GM12878 (cell line): Measurements from ENCODE around the gene CANX. TPM values are rescaled to one million over a fixed set of nuclear protein-coding genes. Genes with fewer than 3 reads are reported as not detected.

Experiments used
- ASH2L ChIP-seq: fragments of 300-600, 200-600 bp; sonication (generic); IDR thresholded peaks from 2 replicates; pipeline ENCODE4 v1.6.1; 2017; ENCODE audit warnings: low read depth, mild to moderate bottlenecking, borderline replicate concordance
- ATF2 ChIP-seq: IDR thresholded peaks from 2 replicates; pipeline ENCODE4 v1.6.1; 2012; ENCODE audit warnings: low read length, inconsistent platforms
- BCL11A ChIP-seq: IDR thresholded peaks from 2 replicates; pipeline ENCODE4 v1.6.1; 2011; ENCODE audit warnings: low read depth, low read length
- BHLHE40 ChIP-seq, 2 experiments: fragments of 450-650 bp in 1 of 2; IDR thresholded peaks; 2 replicates each; pipeline ENCODE4 v1.6.1; 2011 to 2017; ENCODE audit warnings: low read depth in 2 of 2, borderline replicate concordance in 1 of 2, improper control_type of control experiment in 1 of 2, low read length in 1 of 2, mild to moderate bottlenecking in 1 of 2
- CBFB ChIP-seq: IDR thresholded peaks from 2 replicates; pipeline ENCODE4 v1.6.1; 2016; ENCODE audit warnings: antibody characterized with exemption, low read depth
- CHD4 ChIP-seq: fragments of 200-600 bp; sonication (generic); IDR thresholded peaks from 2 replicates; pipeline ENCODE4 v1.6.1; 2016; ENCODE audit warnings: mild to moderate bottlenecking
- EGR1 ChIP-seq, 2 experiments: IDR thresholded peaks; 1 replicate in 1 of 2; 2 replicates in 1 of 2; pipeline ENCODE4 v1.6.1; 2011 to 2012; ENCODE audit warnings: low read depth in 2 of 2, low read length in 2 of 2, borderline replicate concordance in 1 of 2, mild to moderate bottlenecking in 1 of 2, moderate library complexity in 1 of 2
- EP300 ChIP-seq, 2 experiments: fragments of 150-350 bp in 1 of 2; IDR thresholded peaks; 2 replicates each; pipeline ENCODE4 v1.6.1; 2011 to 2012; ENCODE audit warnings: low read depth in 2 of 2, low read length in 2 of 2, borderline replicate concordance in 1 of 2, improper control_type of control experiment in 1 of 2, inconsistent platforms in 1 of 2; ENCODE audit not compliant: control insufficient read depth in 1 of 2
- ETV6 ChIP-seq, 2 experiments: fragments of 450-650 bp in 1 of 2; IDR thresholded peaks in 1 of 2; conservative IDR thresholded peaks in 1 of 2; 2 replicates each; pipeline ENCODE4 v1.6.1; 2014; ENCODE audit warnings: antibody characterized with exemption in 1 of 2, borderline replicate concordance in 1 of 2, low read depth in 1 of 2, mild to moderate bottlenecking in 1 of 2, moderate library complexity in 1 of 2
- EZH2 ChIP-seq: IDR thresholded peaks from 2 replicates; pipeline ENCODE4 v1.6.1; 2012; ENCODE audit warnings: low read depth, mild to moderate bottlenecking, control low read depth, inconsistent platforms, low read length, borderline replicate concordance; ENCODE audit not compliant: control insufficient read depth
- FOS ChIP-seq: IDR thresholded peaks from 3 replicates; pipeline ENCODE4 v1.6.1; 2011; ENCODE audit warnings: borderline replicate concordance; ENCODE audit not compliant: insufficient read length; ENCODE audit errors: extremely low read depth
- FOXM1 ChIP-seq: IDR thresholded peaks from 2 replicates; pipeline ENCODE4 v1.6.1; 2012; ENCODE audit warnings: low read depth, mild to moderate bottlenecking, inconsistent platforms, low read length, moderate library complexity
- IKZF2 ChIP-seq, 2 experiments: fragments of 450-650 bp; IDR thresholded peaks; 2 replicates each; pipeline ENCODE4 v1.6.1; 2017; ENCODE audit warnings: mild to moderate bottlenecking in 2 of 2, moderate library complexity in 2 of 2
- MEF2B ChIP-seq: fragments of 450-650 bp; IDR thresholded peaks from 2 replicates; pipeline ENCODE4 v1.6.1; 2018; ENCODE audit warnings: mild to moderate bottlenecking, moderate library complexity; ENCODE audit not compliant: partially characterized antibody, poor library complexity, severe bottlenecking
- MYB ChIP-seq: fragments of 150-350 bp; IDR thresholded peaks from 2 replicates; pipeline ENCODE4 v1.6.1; 2014; ENCODE audit warnings: mild to moderate bottlenecking, low read depth, low read length, borderline replicate concordance
- NBN ChIP-seq: fragments of 450-650 bp; IDR thresholded peaks from 2 replicates; pipeline ENCODE4 v1.6.1; 2016
- NR2C1 ChIP-seq: fragments of 450-650 bp; IDR thresholded peaks from 2 replicates; pipeline ENCODE4 v1.6.1; 2017; ENCODE audit warnings: antibody characterized with exemption, mild to moderate bottlenecking, moderate library complexity
- PRDM15 ChIP-seq: fragments of 450-650 bp; formaldehyde crosslinking; IDR thresholded peaks from 2 replicates; pipeline ENCODE4 v1.4.0; 2020; ENCODE audit warnings: mild to moderate bottlenecking, moderate library complexity
- SIN3A ChIP-seq: IDR thresholded peaks from 2 replicates; pipeline ENCODE4 v1.6.1; 2012; ENCODE audit warnings: low read depth, low read length, improper control_type of control experiment
- SMARCA5 ChIP-seq: fragments of 450-650 bp; IDR thresholded peaks from 2 replicates; pipeline ENCODE4 v1.6.1; 2017; ENCODE audit warnings: mild to moderate bottlenecking
- TAF1 ChIP-seq: IDR thresholded peaks from 2 replicates; pipeline ENCODE4 v1.6.1; 2011; ENCODE audit warnings: mild to moderate bottlenecking, low read depth, low read length, borderline replicate concordance
- polyA plus RNA-seq, 11 experiments: library from polyadenylated mRNA; depleted of rRNA in 4 of 11; unstranded in 6 of 11; stranded (reverse) in 5 of 11; fragments of >200 nt; fragmentation: Nextera tagmentation in 4 of 11; fragmentation: Illumina TruSeq in 1 of 11; extraction: Ambion mirVana in 4 of 11; extraction: Trizol in 1 of 11; gene quantifications; 1 replicate in 1 of 11; 2 replicates in 10 of 11; pipeline versions ENCODE4 v1.2.1 to v1.2.3, GENCODE V29; 2011 to 2016; ENCODE audit warnings: inconsistent platforms in 2 of 11, missing spikeins in 2 of 11, low read depth in 1 of 11
- total RNA-seq, 4 experiments: library from RNA; depleted of rRNA in 3 of 4; stranded (reverse); fragments of >200 nt in 3 of 4; fragmentation: Illumina TruSeq in 1 of 4; extraction: Trizol in 1 of 4; gene quantifications; 2 replicates each; pipeline versions ENCODE4 v1.2.1 to v1.2.3, GENCODE V29; 2013 to 2021
- TF ChIP-seq, protein P1 (sequence below): fragments of 450-650 bp; IDR thresholded peaks from 2 replicates; pipeline ENCODE4 v1.6.1; 2018; ENCODE audit warnings: borderline replicate concordance, mild to moderate bottlenecking; ENCODE audit not compliant: partially characterized antibody

The CANX gene
- total and polyA plus RNA-seq, 10 of the 15 experiments (the other 5 are each of a cell fraction or from before 2014, with no cell fraction given) = 78.2 to 602 (median 412) TPM

- TF ChIP-seq PRDM15 = no peak
- TF ChIP-seq CBFB = peak; percentile 54; the same call in 1 of the 2 replicates
- no peak for TF ChIP-seq CHD4
- no peak for TF ChIP-seq SMARCA5
- TF ChIP-seq, protein P1, sequence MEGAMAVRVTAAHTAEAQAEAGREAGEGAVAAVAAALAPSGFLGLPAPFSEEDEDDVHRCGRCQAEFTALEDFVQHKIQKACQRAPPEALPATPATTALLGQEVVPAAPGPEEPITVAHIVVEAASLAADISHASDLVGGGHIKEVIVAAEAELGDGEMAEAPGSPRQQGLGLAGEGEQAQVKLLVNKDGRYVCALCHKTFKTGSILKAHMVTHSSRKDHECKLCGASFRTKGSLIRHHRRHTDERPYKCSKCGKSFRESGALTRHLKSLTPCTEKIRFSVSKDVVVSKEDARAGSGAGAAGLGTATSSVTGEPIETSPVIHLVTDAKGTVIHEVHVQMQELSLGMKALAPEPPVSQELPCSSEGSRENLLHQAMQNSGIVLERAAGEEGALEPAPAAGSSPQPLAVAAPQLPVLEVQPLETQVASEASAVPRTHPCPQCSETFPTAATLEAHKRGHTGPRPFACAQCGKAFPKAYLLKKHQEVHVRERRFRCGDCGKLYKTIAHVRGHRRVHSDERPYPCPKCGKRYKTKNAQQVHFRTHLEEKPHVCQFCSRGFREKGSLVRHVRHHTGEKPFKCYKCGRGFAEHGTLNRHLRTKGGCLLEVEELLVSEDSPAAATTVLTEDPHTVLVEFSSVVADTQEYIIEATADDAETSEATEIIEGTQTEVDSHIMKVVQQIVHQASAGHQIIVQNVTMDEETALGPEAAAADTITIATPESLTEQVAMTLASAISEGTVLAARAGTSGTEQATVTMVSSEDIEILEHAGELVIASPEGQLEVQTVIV = no peak
- TF ChIP-seq FOS = no peak
- no peak for TF ChIP-seq IKZF2 (IDR thresholded peaks at IDR 0.05)
- peak in 1 of 2 experiments; percentile 85; a peak in 2 of 4 replicates for TF ChIP-seq BHLHE40 (IDR thresholded peaks at IDR 0.05; ENCODE audit: borderline replicate concordance in 1 of 2, low read depth in 2 of 2, low read length in 1 of 2)
- TF ChIP-seq ETV6 (conservative IDR thresholded peaks at IDR 0.05 in 1 of 2, IDR thresholded peaks at IDR 0.05 in 1 of 2; ENCODE audit: borderline replicate concordance in 1 of 2, low read depth in 1 of 2) = no peak
- no peak for TF ChIP-seq EZH2
- no peak for TF ChIP-seq BCL11A
- TF ChIP-seq NBN = 0 out of 2 replicates have a peak, but pooled peaks have one; percentile 26
- no peak for TF ChIP-seq ASH2L
- peak; percentile 25; the same call in 1 of the 2 replicates for TF ChIP-seq SIN3A
- peak in 1 of 2 experiments; percentile 25; a peak in 2 of 3 replicates for TF ChIP-seq EGR1 (IDR thresholded peaks at IDR 0.05; ENCODE audit: borderline replicate concordance in 1 of 2, low read depth in 2 of 2, low read length in 2 of 2)
- TF ChIP-seq NR2C1 = no peak
- no peak for TF ChIP-seq MEF2B
- TF ChIP-seq MYB = no peak
- TF ChIP-seq EP300 (IDR thresholded peaks at IDR 0.05; ENCODE audit: borderline replicate concordance in 1 of 2, control insufficient read depth in 1 of 2, low read depth in 2 of 2, low read length in 2 of 2) = no peak
- TF ChIP-seq ATF2 = no peak
- TF ChIP-seq TAF1 = peak; percentile 71
- no peak for TF ChIP-seq FOXM1
Observed at GRCh38 chr5:179678223-179679013, 20.3 kb upstream of the CANX start (continued).
